ENCODE measurements around the gene DLEC1.

DNA sequence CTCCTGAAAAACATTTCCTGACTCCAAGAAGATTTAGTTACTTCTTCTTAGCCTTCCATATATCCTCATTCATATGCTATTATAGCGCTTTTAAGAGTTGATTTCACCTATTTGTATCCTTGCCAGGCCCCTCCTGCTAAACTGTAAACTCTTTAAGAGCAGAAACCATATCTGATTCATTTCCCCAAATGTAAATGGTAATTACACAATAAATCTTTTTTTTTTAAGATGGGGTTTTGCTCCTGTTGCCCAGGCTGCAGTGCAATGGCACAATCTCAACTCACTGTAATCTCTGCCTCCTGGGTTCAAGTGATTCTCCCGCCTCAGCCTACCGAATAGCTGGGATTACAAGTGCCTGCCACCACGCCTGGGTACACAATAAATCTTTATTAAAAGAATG, 4.5 kb downstream of the DLEC1 start:
- TF ChIP-seq, protein P1, sequence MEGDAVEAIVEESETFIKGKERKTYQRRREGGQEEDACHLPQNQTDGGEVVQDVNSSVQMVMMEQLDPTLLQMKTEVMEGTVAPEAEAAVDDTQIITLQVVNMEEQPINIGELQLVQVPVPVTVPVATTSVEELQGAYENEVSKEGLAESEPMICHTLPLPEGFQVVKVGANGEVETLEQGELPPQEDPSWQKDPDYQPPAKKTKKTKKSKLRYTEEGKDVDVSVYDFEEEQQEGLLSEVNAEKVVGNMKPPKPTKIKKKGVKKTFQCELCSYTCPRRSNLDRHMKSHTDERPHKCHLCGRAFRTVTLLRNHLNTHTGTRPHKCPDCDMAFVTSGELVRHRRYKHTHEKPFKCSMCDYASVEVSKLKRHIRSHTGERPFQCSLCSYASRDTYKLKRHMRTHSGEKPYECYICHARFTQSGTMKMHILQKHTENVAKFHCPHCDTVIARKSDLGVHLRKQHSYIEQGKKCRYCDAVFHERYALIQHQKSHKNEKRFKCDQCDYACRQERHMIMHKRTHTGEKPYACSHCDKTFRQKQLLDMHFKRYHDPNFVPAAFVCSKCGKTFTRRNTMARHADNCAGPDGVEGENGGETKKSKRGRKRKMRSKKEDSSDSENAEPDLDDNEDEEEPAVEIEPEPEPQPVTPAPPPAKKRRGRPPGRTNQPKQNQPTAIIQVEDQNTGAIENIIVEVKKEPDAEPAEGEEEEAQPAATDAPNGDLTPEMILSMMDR (IDR thresholded peaks at IDR 0.05), result no peak
- no peak for TF ChIP-seq EZH2 (IDR thresholded peaks at IDR 0.05; ENCODE audit: borderline replicate concordance, insufficient read depth, low read depth, low read length, poor library complexity, severe bottlenecking)

Data from B cell (primary cell).